GM23338 (cell line): ENCODE data around the gene LMF1. TPM values are rescaled to one million over a fixed set of nuclear protein-coding genes. Genes with fewer than 3 reads are reported as not detected.

Experiments used
- ATAC-seq: fragments of 200-7000 bp; cut with Tn5 transposase; 3 replicates; pipeline ENCODE4 v1.9.1; 2020
- DNase-seq: peaks from one replicate; pipeline ENCODE4 v3.0.0-alpha.2; 2015; ENCODE audit warnings: low spot score
- H2AFZ ChIP-seq: fragments of 200-600 bp; sonication (generic); 2 replicates; pipeline ENCODE4 v1.8.0; 2016; ENCODE audit warnings: antibody characterized with exemption, mild to moderate bottlenecking, moderate library complexity
- H3F3A ChIP-seq: fragments of 200-600 bp; sonication (generic); replicated peaks from 2 replicates; pipeline ENCODE4 v1.8.0; 2017; ENCODE audit warnings: antibody characterized with exemption, mixed run types, low read depth
- H3K27ac ChIP-seq: fragments of 200-600 bp; sonication (generic); 2 replicates; pipeline ENCODE4 v1.6.1; 2016; ENCODE audit warnings: low read depth
- H3K27me3 ChIP-seq: fragments of 200-600 bp; sonication (generic); 2 replicates; pipeline ENCODE4 v1.8.0; 2016; ENCODE audit warnings: mild to moderate bottlenecking, mixed run types, moderate library complexity; ENCODE audit not compliant: insufficient read depth
- H3K36me3 ChIP-seq: fragments of 200-600 bp; sonication (generic); 2 replicates; pipeline ENCODE4 v1.8.0; 2016; ENCODE audit warnings: mild to moderate bottlenecking; ENCODE audit not compliant: insufficient read depth
- H3K4me1 ChIP-seq: fragments of 200-600 bp; sonication (generic); 2 replicates; pipeline ENCODE4 v1.8.0; 2016; ENCODE audit warnings: mild to moderate bottlenecking, moderate library complexity; ENCODE audit not compliant: insufficient read depth
- H3K4me2 ChIP-seq: fragments of 200-600 bp; sonication (generic); 2 replicates; pipeline ENCODE4 v1.7.1; 2017; ENCODE audit warnings: mixed run types
- H3K4me3 ChIP-seq: fragments of 200-600 bp; sonication (generic); 2 replicates; pipeline ENCODE4 v1.6.1; 2016; ENCODE audit warnings: mixed run types
- H3K79me2 ChIP-seq: fragments of 200-600 bp; sonication (generic); replicated peaks from 2 replicates; pipeline ENCODE4 v1.8.0; 2017; ENCODE audit warnings: mild to moderate bottlenecking; ENCODE audit not compliant: insufficient read depth
- H3K9me2 ChIP-seq: fragments of 200-600 bp; sonication (generic); 2 replicates; pipeline ENCODE4 v1.8.0; 2017; ENCODE audit not compliant: insufficient read depth
- H4K20me1 ChIP-seq: fragments of 200-600 bp; sonication (generic); replicated peaks from 2 replicates; pipeline ENCODE4 v1.8.0; 2017; ENCODE audit warnings: mild to moderate bottlenecking; ENCODE audit not compliant: insufficient read depth
- H3K27ac Mint-ChIP-seq: 2 replicates; pipeline ENCODE4 v1.8.0; 2020; ENCODE audit warnings: inconsistent platforms, mild to moderate bottlenecking, moderate library complexity, mixed read lengths
- H3K27me3 Mint-ChIP-seq: 3 replicates; pipeline ENCODE4 v1.8.0; 2022; ENCODE audit warnings: low read depth, mild to moderate bottlenecking, moderate library complexity, mixed read lengths, inconsistent platforms; ENCODE audit not compliant: insufficient read depth, poor library complexity
- H3K36me3 Mint-ChIP-seq: 3 replicates; pipeline ENCODE4 v1.8.0; 2021; ENCODE audit warnings: low read depth, mild to moderate bottlenecking, inconsistent platforms, moderate library complexity, mixed read lengths
- H3K4me1 Mint-ChIP-seq: 3 replicates; pipeline ENCODE4 v1.8.0; 2020; ENCODE audit warnings: mild to moderate bottlenecking, inconsistent platforms, mixed read lengths
- H3K4me3 Mint-ChIP-seq: 3 replicates; pipeline ENCODE4 v1.8.0; 2021; ENCODE audit warnings: moderate library complexity, mild to moderate bottlenecking, inconsistent platforms, mixed read lengths
- H3K9me3 Mint-ChIP-seq: 3 replicates; pipeline ENCODE4 v1.8.0; 2020; ENCODE audit warnings: moderate library complexity, mild to moderate bottlenecking, inconsistent platforms, mixed read lengths
- CREB1 ChIP-seq: fragments of 250-450 bp; sonication (Bioruptor Pico); IDR thresholded peaks from 2 replicates; pipeline ENCODE4 v1.5.0; 2020; ENCODE audit warnings: low read depth, mild to moderate bottlenecking, moderate library complexity
- CTCF ChIP-seq, 2 experiments: fragments of 200-600 bp in 1 of 2; sonication (generic) in 1 of 2; conservative IDR thresholded peaks; 2 replicates each; pipeline versions ENCODE4 v1.5.1 to v1.6.1; 2016 to 2017; ENCODE audit warnings: antibody characterized with exemption in 2 of 2, low read depth in 2 of 2, mild to moderate bottlenecking in 2 of 2, moderate library complexity in 1 of 2
- ETS1 ChIP-seq: IDR thresholded peaks from 2 replicates; pipeline ENCODE4 v1.6.1; 2016; ENCODE audit warnings: antibody characterized with exemption
- EZH2phosphoT487 ChIP-seq: fragments of 200-600 bp; sonication (generic); IDR thresholded peaks from one replicate; pipeline ENCODE4 v1.8.1; 2018; ENCODE audit warnings: antibody characterized with exemption; ENCODE audit not compliant: unreplicated experiment
- JUNB ChIP-seq: IDR thresholded peaks from one replicate; pipeline ENCODE4 v1.6.1; 2016; ENCODE audit warnings: antibody characterized with exemption; ENCODE audit not compliant: unreplicated experiment
- NANOG ChIP-seq: IDR thresholded peaks from 2 replicates; pipeline ENCODE4 v1.6.1; 2016; ENCODE audit warnings: antibody characterized with exemption, borderline replicate concordance
- POLR2AphosphoS5 ChIP-seq: IDR thresholded peaks from 2 replicates; pipeline ENCODE4 v1.6.1; 2016; ENCODE audit warnings: antibody characterized with exemption, low read depth
- STAT1 ChIP-seq: IDR thresholded peaks from one replicate; pipeline ENCODE4 v1.6.1; 2016; ENCODE audit warnings: antibody characterized with exemption; ENCODE audit not compliant: unreplicated experiment
- ZNF462 ChIP-seq: fragments of 250-450 bp; sonication (Bioruptor Pico); IDR thresholded peaks from 2 replicates; pipeline ENCODE4 v1.5.0; 2020; ENCODE audit warnings: mild to moderate bottlenecking, moderate library complexity
- polyA plus RNA-seq: library from polyadenylated mRNA; unstranded; fragments of >200 nt; fragmentation: Nextera tagmentation; extraction: Ambion mirVana; gene quantifications from 2 replicates; pipeline ENCODE4 v1.2.1, GENCODE V29; 2016
- total RNA-seq: library from RNA; depleted of rRNA; stranded (reverse); fragments of >200 nt; shearing (Covaris generic); gene quantifications from 2 replicates; pipeline ENCODE4 v1.2.3, GENCODE V29; 2014

LMF1 gene
- total and polyA plus RNA-seq, 2 experiments from 2014 or later = 4.2 to 10.1 TPM

- TF ChIP-seq ETS1 (no peak), EZH2phosphoT487 (no peak), STAT1 (no peak), NANOG (no peak), POLR2AphosphoS5 (no peak), JUNB (no peak), CTCF (conservative IDR thresholded peaks at IDR 0.05; ENCODE audit: low read depth in 2 of 2) (no peak), CREB1 (CRISPR knock-in tag) (no peak)
Measured at GRCh38 chr16:890217-890616, 80.6 kb downstream of the LMF1 start (continued).

GRCh38 chr16:889586-889985 lies 81.2 kb downstream of the LMF1 start:
- Histone ChIP-seq H3F3A (0 out of 2 replicates have a peak, but pooled peaks cover 12% of the 10 kb centered on the region), H2AFZ (no peak overlapping the region), H3K79me2 (no peaks in the 10 kb centered on the region), H4K20me1 (no peaks in the 10 kb centered on the region), H3K27ac (no peak overlapping the region), H3K9me2 (no peaks in the 10 kb centered on the region), H3K27me3 (no peaks in the 10 kb centered on the region), H3K36me3 (no peaks in the 10 kb centered on the region), H3K4me1 (peaks cover 4% of the 10 kb centered on the region; the same call in 1 of the 2 replicates), H3K4me3 (no peak overlapping the region), H3K4me2 (no peak overlapping the region)
- Mint-ChIP-seq H3K4me1 (peaks cover 12% of the 10 kb centered on the region; the same call in 2 of the 3 replicates), H3K9me3 (no peaks in the 10 kb centered on the region; the same call in 2 of the 3 replicates), H3K4me3 (no peak overlapping the region), H3K27ac (no peak overlapping the region), H3K27me3 (peaks cover 12% of the 10 kb centered on the region), H3K36me3 (no peaks in the 10 kb centered on the region)
- DNase-seq (no peak), ATAC-seq (no peak)
- TF ChIP-seq CTCF (conservative IDR thresholded peaks at IDR 0.05; ENCODE audit: low read depth in 2 of 2) (no peak), NANOG (no peak), CREB1 (CRISPR knock-in tag) (no peak), STAT1 (no peak), ETS1 (no peak), EZH2phosphoT487 (no peak), ZNF462 (CRISPR knock-in tag) (no peak), JUNB (no peak)
